Right lobe of liver (tissue), 6 donors: ENCODE measurements around the gene AKAP13. TPM values are rescaled to one million over a fixed set of nuclear protein-coding genes. Genes with fewer than 3 reads are reported as not detected.

Experiments
- ATAC-seq, 4 donors: fragments of 200-7000 bp; cut with Tn5 transposase; one replicate each; pipeline ENCODE4 v1.9.1; 2020; ENCODE audit warnings: mild to moderate bottlenecking in 4 of 4, moderate library complexity in 4 of 4
- DNase-seq, 3 donors: peaks; one replicate each; pipeline ENCODE4 v3.0.0-alpha.2; 2020
- H3K27ac ChIP-seq, 3 donors: fragments of 200-600 bp; one replicate each; pipeline ENCODE4 v1.8.0; 2022
- H3K27me3 ChIP-seq, 2 donors: fragments of 200-600 bp; one replicate each; pipeline ENCODE4 v1.8.0; 2022
- H3K36me3 ChIP-seq, 4 donors: fragments of 200-600 bp; sonication (generic) in 1 of 4; one replicate each; pipeline versions ENCODE4 v1.5.1 to v1.8.0; 2017 to 2022; ENCODE audit warnings: control low read depth in 1 of 4
- H3K4me1 ChIP-seq, 4 donors: fragments of 200-600 bp; sonication (generic) in 1 of 4; one replicate each; pipeline versions ENCODE4 v1.5.1 to v1.8.0; 2017 to 2022; ENCODE audit warnings: control low read depth in 1 of 4
- H3K4me3 ChIP-seq, 3 donors: fragments of 200-600 bp; one replicate each; pipeline ENCODE4 v1.8.0; 2022
- H3K9me3 ChIP-seq, 4 donors: fragments of 200-600 bp; sonication (generic) in 1 of 4; one replicate each; pipeline versions ENCODE4 v1.5.1 to v1.8.0; 2017 to 2022; ENCODE audit warnings: control low read depth in 1 of 4
- CTCF ChIP-seq, 4 donors: fragments of 200-600 bp in 3 of 4; fragments of 450-650 bp in 1 of 4; IDR thresholded peaks; one replicate each; pipeline versions ENCODE4 v1.5.1 to v1.8.0; 2016 to 2022; ENCODE audit warnings: antibody characterized with exemption in 4 of 4, mild to moderate bottlenecking in 2 of 4
- POLR2A ChIP-seq: fragments of 450-650 bp; IDR thresholded peaks from one replicate; pipeline ENCODE4 v1.6.1; 2017; ENCODE audit warnings: antibody characterized with exemption, mild to moderate bottlenecking
- WGBS: methylation state at CpG from one replicate; pipeline ENCODE4 v1.1.6; 2018; ENCODE audit warnings: low coverage, low lambda C conversion rate; ENCODE audit not compliant: insufficient coverage; ENCODE audit errors: missing lambda C conversion rate; 5-methylcytosine and 5-hydroxymethylcytosine counted together
- intact Hi-C, 2 donors: fragments of 100-400 bp; cut with DNase I; formaldehyde crosslinking; loops; one replicate each; pipeline versions ENCODE4 v1.11.2 to v1.14.1; 2022
- total RNA-seq, 6 experiments: library from RNA; depleted of rRNA in 2 of 6; stranded (reverse); fragments of >200 nt in 2 of 6; fragmentation: NEBNext Ultra II Directional in 3 of 6; extraction: Animal tissue kit (Norgen Biotek cat#: 25700) in 3 of 6; gene quantifications; one replicate each; pipeline versions ENCODE4 v1.1.0 to v1.2.4, GENCODE V29; 2016 to 2023
- donor health status: DM: no; HTN: yes; CAD: no.
- donor health status: DM: no; HTN: no; CAD: no.
- donor health status: DM: no; HTN: no; CAD: no.
- donor health status: DM: no; HTN: yes; CAD: no.
- donor health status: DM: no; HTN: yes; CAD: no.

Gene AKAP13
- total RNA-seq, 6 experiments from 2014 or later: 50.1 to 73.1 (median 63.9) TPM

DNA sequence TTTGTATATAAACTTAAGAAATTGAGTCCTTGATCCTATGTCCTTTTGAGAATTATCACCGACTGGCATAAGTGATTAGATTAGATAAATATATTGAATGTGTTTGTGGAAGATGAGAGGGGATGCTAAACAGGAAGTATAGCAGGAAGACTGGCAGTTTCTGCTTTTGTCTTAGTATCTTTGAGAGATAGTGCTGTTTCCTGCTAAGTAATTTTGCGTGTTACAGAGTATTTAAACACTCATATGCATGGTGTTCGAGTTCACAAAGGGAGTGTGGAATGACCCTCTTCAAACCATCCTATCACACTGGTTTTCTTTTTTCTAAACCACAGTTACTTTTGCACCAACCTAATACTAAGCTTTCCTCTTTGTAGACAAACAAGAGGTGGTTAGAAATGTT, 308.3 kb downstream of the AKAP13 start:
- intact Hi-C loops: no loop called here
- 35% methylated on average over 3 of the region's 3 CpGs for WGBS
- ATAC-seq (peak; percentile 34 to 58 (median 39)), DNase-seq (no peak)
- H3K36me3 ChIP-seq: peaks cover 0 to 17% (median 10%) of the 10 kb centered on the region in 4 donors
- H3K4me1 ChIP-seq: no peaks in the 10 kb centered on the region
- TF ChIP-seq POLR2A (no peak), CTCF (IDR thresholded peaks at IDR 0.05) (no peak)
- H3K27ac ChIP-seq: peak overlapping the region in 2 of 3 donors; percentile 59 to 60
- no peak overlapping the region for H3K4me3 ChIP-seq
- H3K27me3 ChIP-seq: no peaks in the 10 kb centered on the region
- no peaks in the 10 kb centered on the region for H3K9me3 ChIP-seq

GRCh38 chr15:85689729-85690128, 309.3 kb downstream of the AKAP13 start:
- peak overlapping the region in 2 of 3 donors; percentile 25 to 33 for H3K4me3 ChIP-seq
- DNase-seq (peak in 2 of 3 donors; percentile 41 to 58), ATAC-seq (peak; percentile 58 to 69 (median 65))
- intact Hi-C loops: no loop called here
- no peaks in the 10 kb centered on the region for H3K4me1 ChIP-seq
- H3K36me3 ChIP-seq: peaks cover 0 to 20% (median 11%) of the 10 kb centered on the region in 4 donors
- TF ChIP-seq CTCF (IDR thresholded peaks at IDR 0.05) (no peak), POLR2A (no peak)
- 50% methylated on average over 9 of the region's 9 CpGs for WGBS
- no peaks in the 10 kb centered on the region for H3K27me3 ChIP-seq
- no peaks in the 10 kb centered on the region for H3K9me3 ChIP-seq
- peak overlapping the region; percentile 16 to 60 (median 59) for H3K27ac ChIP-seq

DNA sequence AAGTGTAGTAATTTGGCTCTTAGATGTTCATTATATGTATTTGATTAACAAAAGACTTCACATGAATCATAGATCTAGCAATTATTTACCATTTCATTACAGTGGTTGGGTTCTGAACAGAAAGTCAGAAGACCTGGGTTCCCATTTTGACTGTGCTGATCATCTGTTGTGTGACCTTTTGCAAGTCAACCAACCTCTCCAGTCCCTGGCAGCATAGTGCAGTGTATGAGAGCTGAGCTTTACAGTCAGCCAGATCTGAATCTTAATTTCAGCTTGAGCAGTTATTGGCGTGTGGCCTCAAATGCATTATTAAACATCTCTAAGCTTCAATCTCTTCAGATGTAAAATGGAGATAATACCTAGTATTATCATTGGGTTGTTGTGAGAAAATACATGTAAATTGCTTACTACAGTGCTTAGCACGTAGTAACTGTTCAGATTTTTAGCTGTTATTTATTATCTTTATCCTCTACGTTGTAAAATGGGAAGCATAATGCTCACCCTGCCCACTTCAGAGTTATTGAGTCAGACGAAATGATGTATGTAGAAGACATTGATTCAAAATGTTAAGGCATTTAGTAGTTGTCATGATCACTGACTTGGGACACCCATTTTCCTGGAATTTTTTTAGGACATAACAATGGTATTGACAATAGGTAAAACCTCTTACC, 310.3 kb downstream of the AKAP13 start:
- 52% methylated on average over 4 of the region's 4 CpGs for WGBS

More for the DNA sequence above, 310.3 kb downstream of the AKAP13 start:
- intact Hi-C loops: no loop called here
- no peaks in the 10 kb centered on the region for H3K27me3 ChIP-seq
- DNase-seq (no peak), ATAC-seq (peak in 3 of 4 donors; percentile 26 to 35 (median 31))
- H3K27ac ChIP-seq: peak overlapping the region; percentile 16 to 60 (median 59)
- peaks cover 0 to 29% (median 11%) of the 10 kb centered on the region in 4 donors for H3K36me3 ChIP-seq
- H3K4me1 ChIP-seq: no peaks in the 10 kb centered on the region
- TF ChIP-seq CTCF (IDR thresholded peaks at IDR 0.05) (no peak), POLR2A (no peak)
- H3K9me3 ChIP-seq: no peaks in the 10 kb centered on the region
- peak overlapping the region in 1 of 3 donors; percentile 33 for H3K4me3 ChIP-seq
